Left renal cortex interstitium (tissue), 4 donors: ENCODE measurements around the gene HOXD9. TPM values are rescaled to one million over a fixed set of nuclear protein-coding genes. Genes with fewer than 3 reads are reported as not detected.

ENCODE experiments used
- DNase-seq, 4 donors: peaks; one replicate each; pipeline ENCODE4 v3.0.0-alpha.2; 2013; ENCODE audit warnings: low read depth in 4 of 4, low spot score in 2 of 4, missing footprints in 1 of 4
- polyA plus RNA-seq, 4 donors: library from polyadenylated mRNA; unstranded; fragments of 120-200 nt; gene quantifications; one replicate each; pipeline ENCODE4 v1.2.1, GENCODE V29; 2013; ENCODE audit not compliant: insufficient read length in 4 of 4

The HOXD9 gene
- polyA plus RNA-seq, 4 donors: 58.5 to 104 (median 89.0) TPM

- peak in 1 of 4 donors; percentile 84 for DNase-seq
These were observed 40.6 kb downstream of the HOXD9 start for GRCh38 chr2:176162911-176163671.

- no peak for DNase-seq
These were observed 41.1 kb downstream of the HOXD9 start for GRCh38 chr2:176163672-176164056.

GRCh38 chr2:176164201-176164600 is 41.7 kb downstream of the HOXD9 start:
- no peak for DNase-seq

GRCh38 chr2:176164611-176165369 is 42.3 kb downstream of the HOXD9 start:
- DNase-seq: peak in 1 of 4 donors; percentile 64

GRCh38 chr2:176165370-176166050 is 43.0 kb downstream of the HOXD9 start:
- DNase-seq: peak in 1 of 4 donors; percentile 57

- DNase-seq: no peak
These were observed 43.8 kb downstream of the HOXD9 start for GRCh38 chr2:176166272-176166671.

- no peak for DNase-seq
These were observed 44.9 kb downstream of the HOXD9 start for GRCh38 chr2:176167398-176167797.

- no peak for DNase-seq
These were observed 46.7 kb downstream of the HOXD9 start for GRCh38 chr2:176169181-176169580.

GRCh38 chr2:176169711-176170110 is 47.2 kb downstream of the HOXD9 start:
- DNase-seq: no peak

GRCh38 chr2:176170602-176171305 is 48.2 kb downstream of the HOXD9 start:
- DNase-seq: peak in 2 of 4 donors; percentile 25 to 69

- DNase-seq: peak in 1 of 4 donors; percentile 37
These were observed 49.0 kb downstream of the HOXD9 start for GRCh38 chr2:176171351-176172006.

- no peak for DNase-seq
These were observed 49.7 kb downstream of the HOXD9 start for GRCh38 chr2:176172007-176172894.

GRCh38 chr2:176172895-176173566 is 50.5 kb downstream of the HOXD9 start:
- DNase-seq: no peak

GRCh38 chr2:176173567-176174381 is 51.3 kb downstream of the HOXD9 start:
- no peak for DNase-seq

GRCh38 chr2:176174382-176174823 is 51.9 kb downstream of the HOXD9 start:
- DNase-seq: peak in 2 of 4 donors; percentile 51 to 73
